GM20000 (cell line): Measurements from ENCODE around the gene PLD5.

Experiments used
- DNase-seq: peaks from one replicate; pipeline ENCODE4 v3.0.0; 2012; ENCODE audit warnings: low spot score
- CTCF ChIP-seq: IDR thresholded peaks from 2 replicates; pipeline ENCODE4 v1.5.1; 2012; ENCODE audit warnings: mild to moderate bottlenecking, control low read depth; ENCODE audit errors: extremely low read depth, missing control alignments

PLD5 gene

GRCh38 chr1:242093116-242093515, 431.4 kb downstream of the PLD5 start:
- DNase-seq, result no peak
- no peak for TF ChIP-seq CTCF

- TF ChIP-seq CTCF, result no peak
- DNase-seq, result no peak
Observed at GRCh38 chr1:242089911-242090310, 434.6 kb downstream of the PLD5 start.

- no peak for TF ChIP-seq CTCF
- DNase-seq, result no peak
Observed at GRCh38 chr1:242088875-242089274, 435.6 kb downstream of the PLD5 start.

- no peak for DNase-seq
- TF ChIP-seq CTCF, result no peak
Observed at GRCh38 chr1:242086706-242087105, 437.8 kb downstream of the PLD5 start.

GRCh38 chr1:242086093-242086492, 438.4 kb downstream of the PLD5 start:
- no peak for TF ChIP-seq CTCF
- no peak for DNase-seq

- no peak for TF ChIP-seq CTCF
Observed at GRCh38 chr1:242083742-242084141, 440.8 kb downstream of the PLD5 start.

GRCh38 chr1:242081446-242081845, 443.1 kb downstream of the PLD5 start:
- TF ChIP-seq CTCF, result no peak
- no peak for DNase-seq

More at GRCh38 chr1:242083742-242084141, 440.8 kb downstream of the PLD5 start:
- DNase-seq, result no peak
